HG03139 (cell line): ENCODE results near the gene LRP2.

ENCODE experiments used
- ATAC-seq: cut with Tn5 transposase; IDR thresholded peaks from one replicate; pipeline ENCODE4 v1.9.1; 2021; ENCODE audit not compliant: unreplicated experiment

The LRP2 gene

DNA sequence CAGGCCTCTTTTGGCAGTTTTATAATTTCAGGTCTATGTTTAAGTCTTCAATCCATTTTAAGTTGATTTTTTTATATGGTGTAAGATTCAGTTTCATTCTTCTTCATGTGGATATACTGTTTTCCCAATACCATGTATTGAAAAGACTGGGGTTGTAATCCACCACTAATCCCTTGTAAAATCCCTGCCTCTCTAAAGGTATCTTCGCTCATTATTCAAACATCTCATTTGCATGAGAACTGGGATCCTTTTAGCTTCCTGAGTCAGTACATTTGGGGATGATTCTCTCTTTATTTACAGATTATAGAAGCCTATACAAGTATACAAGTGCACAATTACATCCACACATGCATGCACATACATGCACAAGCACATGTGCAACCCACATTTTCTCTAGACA lies 267.7 kb downstream of the LRP2 start:
- no peak for ATAC-seq

DNA sequence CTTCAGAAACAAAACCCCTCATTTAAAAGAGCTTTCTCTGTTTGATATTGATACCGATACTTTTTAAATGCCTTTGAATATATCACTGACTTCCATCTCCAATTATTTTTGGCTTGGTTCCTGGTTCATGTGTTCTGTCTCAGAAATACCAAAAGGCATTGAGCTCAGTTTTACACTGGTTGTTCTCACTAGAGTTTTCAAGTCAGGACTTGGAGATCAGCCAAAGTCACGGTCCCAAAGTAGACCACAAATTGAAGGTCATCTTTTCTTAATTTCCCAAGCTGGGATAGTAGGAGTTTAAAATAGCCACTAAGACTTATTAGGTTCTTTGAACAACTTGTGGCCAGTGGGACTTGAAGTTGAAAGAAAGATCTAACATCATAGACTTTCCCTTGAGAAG lies 268.8 kb downstream of the LRP2 start:
- ATAC-seq: no peak

DNA sequence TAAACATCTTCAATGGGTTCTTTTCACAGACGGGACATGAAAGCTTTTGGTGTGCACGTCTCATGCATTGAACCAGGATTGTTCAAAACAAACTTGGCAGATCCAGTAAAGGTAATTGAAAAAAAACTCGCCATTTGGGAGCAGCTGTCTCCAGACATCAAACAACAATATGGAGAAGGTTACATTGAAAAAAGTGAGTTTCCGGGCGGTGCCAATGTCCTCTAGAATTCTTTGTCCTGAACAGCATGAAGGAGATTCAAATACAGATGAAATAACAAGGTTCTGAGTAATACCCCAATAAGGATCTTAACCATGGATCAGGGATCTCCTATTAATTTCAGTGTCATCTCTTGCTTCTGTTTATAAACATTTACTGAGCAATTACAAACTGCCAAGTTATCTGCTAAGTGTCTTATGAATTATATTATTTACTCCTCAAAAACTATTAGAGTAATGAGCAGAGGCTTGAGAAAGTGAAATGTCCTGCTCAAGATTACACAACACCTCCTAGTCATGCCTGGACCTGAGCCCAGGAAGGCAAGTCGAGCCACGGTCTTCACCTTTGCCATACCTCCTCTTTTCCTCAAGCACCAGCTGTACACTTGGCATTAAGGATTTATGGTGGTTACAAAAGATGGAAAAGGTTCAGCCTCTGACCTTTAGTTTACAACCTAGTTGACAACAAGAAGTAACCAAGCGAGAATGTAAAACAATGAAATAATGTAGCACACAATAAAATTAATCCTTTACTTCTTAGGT lies 270.4 kb downstream of the LRP2 start:
- no peak for ATAC-seq

DNA sequence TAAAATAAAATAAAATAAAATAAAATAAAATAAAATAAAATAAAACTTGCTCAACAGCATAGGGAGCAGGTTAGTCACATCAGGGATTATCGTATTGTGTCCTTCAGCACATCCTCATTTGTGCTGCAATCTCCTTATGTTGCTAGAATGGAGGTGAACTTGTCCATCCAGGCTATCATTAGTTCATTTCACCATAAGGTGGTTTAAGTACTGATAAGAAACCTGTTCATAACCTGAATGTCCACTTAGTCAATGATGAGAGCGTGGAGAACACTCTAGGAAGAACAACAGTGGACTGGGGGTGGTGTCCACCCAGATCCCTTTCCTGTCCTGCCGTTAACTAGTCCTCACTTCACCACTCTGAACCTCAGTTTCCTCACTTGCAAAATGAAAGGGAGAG lies 271.1 kb downstream of the LRP2 start:
- no peak for ATAC-seq

DNA sequence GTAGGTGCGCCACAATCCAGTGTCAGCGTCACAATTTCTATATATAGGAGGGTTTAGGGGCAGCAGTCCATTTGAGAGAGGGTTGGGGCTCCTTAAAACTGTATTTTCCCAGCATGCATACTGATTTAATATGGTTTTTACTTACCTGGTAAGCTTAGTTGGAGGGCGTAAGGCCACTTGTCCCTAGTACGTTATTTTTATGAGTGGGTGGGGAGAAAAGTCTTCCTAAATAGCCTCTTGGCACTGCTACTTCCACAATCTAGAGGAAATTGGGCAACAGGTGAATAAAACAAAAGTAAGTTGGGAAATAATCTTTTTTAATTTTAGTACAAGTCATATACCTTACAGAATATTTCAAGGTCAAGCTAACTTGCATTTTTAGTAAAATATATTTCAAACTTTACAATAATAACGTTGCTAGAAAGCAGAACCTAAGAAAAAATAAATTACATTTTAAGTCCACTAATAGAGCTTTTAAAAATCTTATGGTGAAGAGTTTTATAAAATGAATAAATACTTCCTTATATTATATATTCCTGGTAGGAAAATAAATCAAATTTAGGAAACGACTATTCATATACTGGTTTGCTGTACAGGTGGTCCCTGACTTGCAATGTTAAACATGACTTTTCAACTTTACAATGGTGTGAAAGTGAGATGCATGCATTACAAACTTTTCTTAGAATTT lies 272.1 kb downstream of the LRP2 start:
- ATAC-seq: no peak

DNA sequence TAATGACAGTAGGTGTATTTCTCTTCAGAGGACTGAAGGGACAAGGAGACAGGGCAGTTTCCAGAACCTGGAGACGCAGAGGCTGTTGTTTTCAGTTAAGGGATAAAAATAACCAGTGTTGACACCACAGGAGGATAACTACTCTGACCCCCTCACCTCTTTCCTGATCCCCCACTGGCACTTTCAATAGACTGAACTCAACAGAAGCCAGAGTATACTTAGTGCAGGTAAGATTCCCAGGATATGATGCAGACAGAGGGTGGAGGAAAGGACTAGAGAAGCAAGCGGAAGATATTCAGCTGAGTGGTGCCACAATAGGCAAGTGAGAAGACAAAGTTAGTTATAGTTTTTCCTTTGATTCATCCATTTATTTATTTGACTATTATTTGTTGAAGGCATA lies 273.2 kb downstream of the LRP2 start:
- ATAC-seq: no peak

DNA sequence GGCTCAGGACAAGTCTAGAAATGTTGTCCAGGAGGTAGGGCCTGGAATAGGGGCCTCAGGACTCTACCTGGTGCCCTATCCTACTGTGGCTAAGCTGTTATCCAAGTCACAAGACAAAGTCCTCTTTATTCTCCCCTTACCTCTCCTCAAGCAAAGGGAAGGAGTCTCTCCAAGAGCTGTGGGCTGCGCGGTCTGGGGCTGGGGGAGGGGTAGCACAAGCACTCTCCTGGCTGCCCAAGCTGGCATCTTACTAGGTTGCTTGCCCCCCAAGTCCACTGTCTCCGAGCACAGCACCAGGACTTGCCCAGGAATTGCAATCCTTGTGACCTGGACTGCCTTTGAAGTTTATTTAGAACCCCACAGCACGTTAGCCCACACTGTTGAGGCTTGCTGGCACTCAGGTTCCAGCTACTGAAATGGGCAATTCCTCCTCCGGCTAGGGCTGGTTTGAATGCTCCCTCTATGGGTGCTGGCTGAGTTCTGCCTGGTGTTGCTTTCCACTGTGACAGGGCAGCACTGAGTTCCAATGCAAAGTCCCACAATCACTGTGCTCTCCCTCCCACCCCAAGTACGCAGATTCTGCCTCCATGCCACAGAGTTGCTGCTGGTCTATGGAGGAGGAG lies 274.5 kb downstream of the LRP2 start:
- ATAC-seq: no peak

DNA sequence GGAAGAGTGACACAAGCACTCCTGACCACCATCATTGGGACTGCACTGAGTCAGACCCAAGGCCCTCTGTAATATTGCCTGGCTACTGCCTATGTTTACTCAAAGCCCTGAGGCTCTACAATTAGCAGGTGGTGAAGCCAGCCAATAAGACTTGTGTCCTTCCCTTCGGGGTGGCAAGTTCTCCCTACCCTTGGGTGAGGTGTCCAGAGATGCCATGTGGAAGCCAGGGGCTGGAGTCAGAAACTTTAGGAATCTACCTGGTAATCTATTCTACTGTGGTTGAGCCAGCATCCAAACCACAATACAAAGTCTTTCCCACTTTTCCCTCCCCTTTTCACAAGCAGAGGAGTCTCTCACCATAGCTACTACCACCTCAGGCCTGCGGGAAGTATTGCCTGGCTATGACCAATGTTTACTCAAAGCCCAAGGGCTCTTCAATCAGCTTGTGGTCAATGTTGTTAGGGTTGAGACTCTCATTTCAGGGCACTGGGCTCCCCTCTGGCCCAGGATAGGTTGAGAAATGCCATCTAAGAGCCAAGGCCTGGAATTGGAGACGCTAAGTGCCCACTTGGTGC lies 275.4 kb downstream of the LRP2 start:
- no peak for ATAC-seq

DNA sequence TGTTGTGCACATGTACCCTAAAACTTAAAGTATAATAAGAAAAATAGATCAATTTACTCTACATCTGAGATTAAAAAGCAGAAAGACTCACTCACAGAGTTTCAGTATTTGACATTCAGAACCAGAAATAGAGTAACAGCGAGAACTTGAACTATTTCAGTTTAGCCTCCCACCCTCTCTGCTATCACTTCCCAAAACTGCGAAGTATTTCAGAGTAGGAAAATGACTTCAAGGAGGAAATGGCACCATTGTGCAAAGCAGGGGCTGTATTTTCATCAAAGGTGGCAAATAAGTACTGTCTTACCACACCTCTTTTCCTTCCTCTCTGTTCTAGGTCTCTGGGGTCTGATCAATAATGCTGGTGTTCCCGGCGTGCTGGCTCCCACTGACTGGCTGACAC lies 279.3 kb downstream of the LRP2 start:
- ATAC-seq: no peak

DNA sequence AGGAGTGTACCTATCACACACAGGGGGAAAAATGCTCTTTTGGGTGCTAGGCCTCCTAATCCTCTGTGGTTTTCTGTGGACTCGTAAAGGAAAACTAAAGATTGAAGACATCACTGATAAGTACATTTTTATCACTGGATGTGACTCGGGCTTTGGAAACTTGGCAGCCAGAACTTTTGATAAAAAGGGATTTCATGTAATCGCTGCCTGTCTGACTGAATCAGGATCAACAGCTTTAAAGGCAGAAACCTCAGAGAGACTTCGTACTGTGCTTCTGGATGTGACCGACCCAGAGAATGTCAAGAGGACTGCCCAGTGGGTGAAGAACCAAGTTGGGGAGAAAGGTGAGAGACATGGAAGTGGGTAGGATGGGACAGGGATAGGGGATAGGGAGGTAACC lies 280.8 kb downstream of the LRP2 start:
- no peak for ATAC-seq

DNA sequence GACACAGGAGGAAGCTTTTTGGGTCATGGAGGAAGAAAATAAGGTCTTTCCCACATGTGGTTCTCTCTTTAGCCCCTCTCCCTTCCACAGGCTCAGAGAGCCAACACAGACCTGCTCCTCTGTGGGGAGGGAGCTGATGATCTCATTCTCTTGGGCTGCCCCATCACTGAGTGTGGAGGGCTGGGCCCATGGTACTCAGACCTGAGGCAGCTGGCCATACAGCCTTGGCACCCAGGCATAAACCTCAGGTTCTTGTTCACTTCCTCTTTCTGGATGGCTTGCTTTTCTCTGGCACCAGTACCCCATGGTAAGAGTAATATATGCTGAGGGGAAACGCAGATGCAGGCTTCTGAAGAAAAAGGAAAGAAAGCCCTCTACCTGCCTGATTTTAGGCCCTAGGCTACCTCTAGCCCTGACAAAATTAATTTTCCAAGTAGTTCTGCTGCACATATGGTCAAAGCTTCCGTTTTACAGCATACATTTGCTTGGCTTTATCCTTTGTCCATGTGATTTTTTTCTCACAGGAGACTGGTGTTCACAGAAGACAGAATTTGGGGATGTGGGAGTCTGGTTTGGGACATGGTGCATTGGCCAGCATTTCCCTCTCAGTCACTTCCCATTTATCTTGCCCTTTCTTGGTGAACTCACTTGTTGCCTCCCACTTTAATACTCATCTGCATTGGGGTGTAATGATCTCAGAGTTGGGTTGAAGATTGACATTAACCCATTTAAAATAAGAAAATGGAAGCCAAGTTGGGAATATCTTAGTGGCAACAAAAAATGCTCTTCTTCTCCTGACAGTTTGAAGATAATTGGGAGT lies 281.9 kb downstream of the LRP2 start:
- peak; percentile 79 for ATAC-seq

DNA sequence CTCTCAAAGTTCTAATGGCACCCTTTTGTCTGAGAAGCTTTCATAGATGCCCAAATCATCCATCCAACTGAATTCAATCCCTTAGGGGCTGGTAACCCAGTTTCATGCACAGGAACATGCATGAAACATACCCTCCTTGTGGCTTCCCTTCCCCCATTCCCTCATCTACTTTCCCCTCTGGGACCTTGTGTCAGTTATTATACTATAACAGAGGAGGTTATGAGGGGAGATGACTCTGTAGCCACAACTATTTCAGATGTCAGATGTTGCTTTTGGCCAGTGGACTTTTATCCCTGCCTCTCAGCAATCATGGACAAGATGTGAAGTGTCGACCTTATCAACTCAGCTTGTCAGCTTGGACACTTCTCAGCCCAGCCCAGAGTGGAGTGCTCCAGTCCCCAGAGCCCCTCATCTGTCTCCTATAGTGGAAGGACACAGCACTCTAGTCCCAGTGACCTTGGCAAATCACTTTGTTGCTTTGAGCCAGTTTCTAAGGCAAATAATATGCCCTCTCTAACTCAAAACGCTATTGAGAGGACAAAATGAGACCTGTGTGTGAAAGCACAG lies 284.6 kb downstream of the LRP2 start:
- ATAC-seq: no peak
